Liver (tissue), 3 donors: Measurements from ENCODE around the gene FREM1.

ENCODE experiments used
- EGR1 ChIP-seq, 2 donors: IDR thresholded peaks; 2 replicates each; pipeline ENCODE4 v1.6.1; 2016 to 2018; ENCODE audit warnings: antibody characterized with exemption in 2 of 2, low read depth in 2 of 2
- FOXA1 ChIP-seq: IDR thresholded peaks from 2 replicates; pipeline ENCODE4 v1.6.1; 2016; ENCODE audit warnings: antibody characterized with exemption
- GABPA ChIP-seq, 2 donors: IDR thresholded peaks in 1 of 2; conservative IDR thresholded peaks in 1 of 2; 2 replicates each; pipeline ENCODE4 v1.6.1; 2016; ENCODE audit warnings: antibody characterized with exemption in 2 of 2, mild to moderate bottlenecking in 1 of 2, moderate library complexity in 1 of 2
- RAD21 ChIP-seq, 2 donors: IDR thresholded peaks; 2 replicates each; pipeline ENCODE4 v1.6.1; 2016; ENCODE audit warnings: antibody characterized with exemption in 2 of 2, mild to moderate bottlenecking in 2 of 2
- SP1 ChIP-seq: IDR thresholded peaks from 2 replicates; pipeline ENCODE4 v1.6.1; 2018; ENCODE audit warnings: antibody characterized with exemption, mild to moderate bottlenecking
- TAF1 ChIP-seq: conservative IDR thresholded peaks from 2 replicates; pipeline ENCODE4 v1.6.1; 2016; ENCODE audit warnings: antibody characterized with exemption, mild to moderate bottlenecking
- TF ChIP-seq, protein P1 (sequence below): fragments of 150-350 bp; IDR thresholded peaks from 2 replicates; pipeline ENCODE4 v1.5.1; 2017; ENCODE audit warnings: improper control_type of control experiment, low read depth, low read length; ENCODE audit not compliant: missing input control
- TF ChIP-seq, protein P2 (sequence below): IDR thresholded peaks from 2 replicates; pipeline ENCODE4 v1.6.1; 2016; ENCODE audit warnings: antibody characterized with exemption, mild to moderate bottlenecking
- TF ChIP-seq, protein P3 (sequence below): IDR thresholded peaks from 2 replicates; pipeline ENCODE4 v1.6.1; 2016; ENCODE audit warnings: antibody characterized with exemption
- TF ChIP-seq, protein P4 (sequence below): IDR thresholded peaks from 2 replicates; pipeline ENCODE4 v1.6.1; 2016; ENCODE audit warnings: antibody characterized with exemption
- donor health status: healthy.
- donor health status: healthy.

DNA sequence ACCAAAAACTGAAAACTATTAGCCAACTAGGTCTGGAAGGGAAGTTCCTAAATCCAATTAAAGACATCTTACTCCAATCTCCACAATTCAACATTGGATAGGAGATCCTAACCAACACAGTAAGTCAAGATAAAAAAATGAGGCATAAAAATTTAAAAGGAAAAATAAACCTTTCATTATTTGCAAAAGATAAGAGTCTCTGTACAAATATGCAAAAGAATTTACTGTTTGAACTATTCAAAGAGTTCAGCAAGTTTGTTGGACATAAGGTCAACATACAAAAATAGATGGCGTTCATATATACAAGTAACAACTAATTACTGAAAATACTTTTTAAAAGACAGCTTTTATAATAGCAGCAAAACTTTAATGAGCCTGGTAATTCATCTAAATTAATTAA, 3.1 kb upstream of the FREM1 start:
- TF ChIP-seq, protein P1, sequence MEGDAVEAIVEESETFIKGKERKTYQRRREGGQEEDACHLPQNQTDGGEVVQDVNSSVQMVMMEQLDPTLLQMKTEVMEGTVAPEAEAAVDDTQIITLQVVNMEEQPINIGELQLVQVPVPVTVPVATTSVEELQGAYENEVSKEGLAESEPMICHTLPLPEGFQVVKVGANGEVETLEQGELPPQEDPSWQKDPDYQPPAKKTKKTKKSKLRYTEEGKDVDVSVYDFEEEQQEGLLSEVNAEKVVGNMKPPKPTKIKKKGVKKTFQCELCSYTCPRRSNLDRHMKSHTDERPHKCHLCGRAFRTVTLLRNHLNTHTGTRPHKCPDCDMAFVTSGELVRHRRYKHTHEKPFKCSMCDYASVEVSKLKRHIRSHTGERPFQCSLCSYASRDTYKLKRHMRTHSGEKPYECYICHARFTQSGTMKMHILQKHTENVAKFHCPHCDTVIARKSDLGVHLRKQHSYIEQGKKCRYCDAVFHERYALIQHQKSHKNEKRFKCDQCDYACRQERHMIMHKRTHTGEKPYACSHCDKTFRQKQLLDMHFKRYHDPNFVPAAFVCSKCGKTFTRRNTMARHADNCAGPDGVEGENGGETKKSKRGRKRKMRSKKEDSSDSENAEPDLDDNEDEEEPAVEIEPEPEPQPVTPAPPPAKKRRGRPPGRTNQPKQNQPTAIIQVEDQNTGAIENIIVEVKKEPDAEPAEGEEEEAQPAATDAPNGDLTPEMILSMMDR: no peak
- TF ChIP-seq EGR1 (IDR thresholded peaks at IDR 0.05; ENCODE audit: low read depth in 2 of 2) (no peak), TAF1 (no peak), RAD21 (IDR thresholded peaks at IDR 0.05) (no peak), SP1 (no peak), FOXA1 (no peak), GABPA (IDR thresholded peaks at IDR 0.05 in 1 of 2, conservative IDR thresholded peaks at IDR 0.05 in 1 of 2) (no peak)
- TF ChIP-seq, protein P2, sequence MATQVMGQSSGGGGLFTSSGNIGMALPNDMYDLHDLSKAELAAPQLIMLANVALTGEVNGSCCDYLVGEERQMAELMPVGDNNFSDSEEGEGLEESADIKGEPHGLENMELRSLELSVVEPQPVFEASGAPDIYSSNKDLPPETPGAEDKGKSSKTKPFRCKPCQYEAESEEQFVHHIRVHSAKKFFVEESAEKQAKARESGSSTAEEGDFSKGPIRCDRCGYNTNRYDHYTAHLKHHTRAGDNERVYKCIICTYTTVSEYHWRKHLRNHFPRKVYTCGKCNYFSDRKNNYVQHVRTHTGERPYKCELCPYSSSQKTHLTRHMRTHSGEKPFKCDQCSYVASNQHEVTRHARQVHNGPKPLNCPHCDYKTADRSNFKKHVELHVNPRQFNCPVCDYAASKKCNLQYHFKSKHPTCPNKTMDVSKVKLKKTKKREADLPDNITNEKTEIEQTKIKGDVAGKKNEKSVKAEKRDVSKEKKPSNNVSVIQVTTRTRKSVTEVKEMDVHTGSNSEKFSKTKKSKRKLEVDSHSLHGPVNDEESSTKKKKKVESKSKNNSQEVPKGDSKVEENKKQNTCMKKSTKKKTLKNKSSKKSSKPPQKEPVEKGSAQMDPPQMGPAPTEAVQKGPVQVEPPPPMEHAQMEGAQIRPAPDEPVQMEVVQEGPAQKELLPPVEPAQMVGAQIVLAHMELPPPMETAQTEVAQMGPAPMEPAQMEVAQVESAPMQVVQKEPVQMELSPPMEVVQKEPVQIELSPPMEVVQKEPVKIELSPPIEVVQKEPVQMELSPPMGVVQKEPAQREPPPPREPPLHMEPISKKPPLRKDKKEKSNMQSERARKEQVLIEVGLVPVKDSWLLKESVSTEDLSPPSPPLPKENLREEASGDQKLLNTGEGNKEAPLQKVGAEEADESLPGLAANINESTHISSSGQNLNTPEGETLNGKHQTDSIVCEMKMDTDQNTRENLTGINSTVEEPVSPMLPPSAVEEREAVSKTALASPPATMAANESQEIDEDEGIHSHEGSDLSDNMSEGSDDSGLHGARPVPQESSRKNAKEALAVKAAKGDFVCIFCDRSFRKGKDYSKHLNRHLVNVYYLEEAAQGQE: no peak
- TF ChIP-seq, protein P3, sequence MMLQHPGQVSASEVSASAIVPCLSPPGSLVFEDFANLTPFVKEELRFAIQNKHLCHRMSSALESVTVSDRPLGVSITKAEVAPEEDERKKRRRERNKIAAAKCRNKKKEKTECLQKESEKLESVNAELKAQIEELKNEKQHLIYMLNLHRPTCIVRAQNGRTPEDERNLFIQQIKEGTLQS: no peak
- TF ChIP-seq, protein P4, sequence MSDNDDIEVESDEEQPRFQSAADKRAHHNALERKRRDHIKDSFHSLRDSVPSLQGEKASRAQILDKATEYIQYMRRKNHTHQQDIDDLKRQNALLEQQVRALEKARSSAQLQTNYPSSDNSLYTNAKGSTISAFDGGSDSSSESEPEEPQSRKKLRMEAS: no peak
